Measurements from ENCODE around the gene CTXND1.

- TF ChIP-seq CREB1 (IDR thresholded peaks at IDR 0.05; ENCODE audit: low read depth): no peak
- no peak for TF ChIP-seq TAF1 (IDR thresholded peaks at IDR 0.05; ENCODE audit: low read depth)
- no peak for TF ChIP-seq EP300 (IDR thresholded peaks at IDR 0.05; ENCODE audit: borderline replicate concordance)
- TF ChIP-seq MAX (IDR thresholded peaks at IDR 0.05): no peak
- no peak for TF ChIP-seq EGR1 (IDR thresholded peaks at IDR 0.05)
- no peak for TF ChIP-seq YY1 (IDR thresholded peaks at IDR 0.05; ENCODE audit: low read depth)
These were observed 23.0 kb upstream of the CTXND1 start for GRCh38 chr15:80274996-80275395.

All from Ishikawa (cell line).